ENCODE data around the gene IGFLR1.

IGFLR1 gene

DNA sequence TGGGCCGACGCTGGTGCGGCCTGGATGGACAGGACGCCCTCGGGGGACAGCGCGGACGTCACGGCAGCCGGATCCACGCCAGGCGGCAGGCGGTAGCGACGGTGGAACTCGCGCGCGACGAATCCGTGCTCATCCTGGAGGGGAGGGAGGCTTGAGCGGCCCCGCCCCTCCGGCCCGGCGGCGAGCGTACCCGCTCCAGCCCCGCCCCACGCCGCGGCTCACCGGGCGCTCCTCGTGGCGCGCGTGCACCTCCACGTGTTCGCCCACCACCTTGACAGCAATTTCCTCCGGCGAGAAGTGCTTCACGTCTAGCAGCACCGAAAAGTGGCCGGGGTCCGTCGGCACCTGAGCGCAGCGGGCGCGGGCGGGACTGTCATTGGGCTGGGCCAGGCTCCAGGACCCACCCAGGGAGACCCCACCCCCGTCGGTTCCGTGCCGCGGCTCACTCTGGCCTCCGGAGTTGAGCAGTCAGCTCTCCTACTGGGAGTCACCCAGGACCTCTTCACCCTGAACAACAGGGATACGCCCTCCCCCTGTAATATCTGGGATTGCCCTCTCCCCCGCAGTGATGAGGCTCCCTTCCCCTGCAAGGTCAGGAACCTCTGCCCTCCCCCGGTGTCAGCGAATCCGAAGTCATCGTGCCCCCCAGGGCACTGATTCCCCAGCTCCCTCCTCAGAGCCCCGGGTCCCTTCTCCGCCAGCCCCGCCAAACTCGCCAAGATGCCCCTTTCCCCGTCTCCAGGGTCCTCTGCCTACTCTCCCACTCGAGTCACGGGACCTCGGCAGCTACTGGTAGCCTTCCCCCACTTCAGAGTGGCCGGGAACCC lies 13.5 kb upstream of the IGFLR1 start:
- DNase-seq (ENCODE audit: low read depth in 2 of 2), result peak in 1 of 2 donors; percentile 45

DNA sequence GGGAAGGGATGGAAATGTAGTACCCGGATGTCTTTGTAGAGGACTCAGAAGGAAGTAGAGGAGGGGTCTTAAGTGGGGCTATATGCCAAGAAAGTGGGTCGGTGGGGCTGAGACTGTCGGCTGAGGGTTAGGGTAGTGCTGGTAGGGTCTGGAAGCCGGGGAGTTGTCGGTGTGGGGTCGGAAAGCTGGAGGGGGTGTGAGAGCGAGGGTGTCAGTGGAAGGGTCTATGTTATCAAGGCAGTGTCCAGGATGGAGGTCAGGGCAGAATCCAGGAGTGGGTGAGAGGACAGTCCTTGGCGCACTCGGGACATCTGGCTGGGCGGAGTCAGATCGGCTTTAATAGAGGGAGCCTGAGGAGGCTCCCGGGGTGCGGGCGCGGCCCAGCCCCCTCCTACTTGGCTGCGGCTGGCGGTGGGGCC lies 12.9 kb upstream of the IGFLR1 start:
- no peak for DNase-seq (ENCODE audit: low read depth in 2 of 2)

DNA sequence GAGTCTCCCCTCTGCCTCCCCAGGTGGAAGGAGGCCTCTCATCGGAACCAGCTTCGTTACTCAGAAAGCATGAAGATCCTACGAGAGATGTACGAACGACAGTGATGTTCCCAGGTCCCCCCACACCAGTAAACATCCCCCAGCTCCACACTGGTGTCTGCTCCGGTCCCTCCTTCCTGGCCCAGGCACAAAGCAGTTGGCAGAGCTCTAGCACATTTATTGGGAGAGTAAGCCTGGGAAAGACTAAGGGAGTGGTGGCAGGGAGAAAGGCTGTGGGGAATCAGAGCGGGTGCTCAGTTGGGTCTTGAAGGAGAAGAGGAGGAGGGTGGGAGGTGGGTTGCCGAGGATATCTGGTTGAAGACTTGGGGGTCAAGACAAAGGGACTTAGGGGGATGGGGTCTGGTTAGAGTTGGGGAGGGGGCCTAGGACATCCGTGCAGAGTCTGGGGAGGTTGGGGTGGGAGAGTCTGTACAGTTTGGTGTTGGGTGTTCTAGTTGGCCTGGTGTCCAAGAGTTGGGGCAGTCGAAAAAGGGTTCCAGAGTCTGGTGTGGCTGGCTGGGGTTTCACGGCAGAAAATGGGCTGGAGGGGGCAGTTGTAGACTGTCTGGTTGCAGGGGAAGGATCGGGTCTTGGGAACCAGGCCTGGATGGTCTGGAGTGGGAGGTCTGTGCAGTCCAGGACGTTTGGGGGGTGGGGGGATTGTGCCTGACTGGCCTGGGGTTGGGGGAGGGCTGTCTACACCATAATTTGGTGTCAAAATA lies 12.3 kb upstream of the IGFLR1 start:
- no peak for DNase-seq (ENCODE audit: low read depth in 2 of 2)

DNA sequence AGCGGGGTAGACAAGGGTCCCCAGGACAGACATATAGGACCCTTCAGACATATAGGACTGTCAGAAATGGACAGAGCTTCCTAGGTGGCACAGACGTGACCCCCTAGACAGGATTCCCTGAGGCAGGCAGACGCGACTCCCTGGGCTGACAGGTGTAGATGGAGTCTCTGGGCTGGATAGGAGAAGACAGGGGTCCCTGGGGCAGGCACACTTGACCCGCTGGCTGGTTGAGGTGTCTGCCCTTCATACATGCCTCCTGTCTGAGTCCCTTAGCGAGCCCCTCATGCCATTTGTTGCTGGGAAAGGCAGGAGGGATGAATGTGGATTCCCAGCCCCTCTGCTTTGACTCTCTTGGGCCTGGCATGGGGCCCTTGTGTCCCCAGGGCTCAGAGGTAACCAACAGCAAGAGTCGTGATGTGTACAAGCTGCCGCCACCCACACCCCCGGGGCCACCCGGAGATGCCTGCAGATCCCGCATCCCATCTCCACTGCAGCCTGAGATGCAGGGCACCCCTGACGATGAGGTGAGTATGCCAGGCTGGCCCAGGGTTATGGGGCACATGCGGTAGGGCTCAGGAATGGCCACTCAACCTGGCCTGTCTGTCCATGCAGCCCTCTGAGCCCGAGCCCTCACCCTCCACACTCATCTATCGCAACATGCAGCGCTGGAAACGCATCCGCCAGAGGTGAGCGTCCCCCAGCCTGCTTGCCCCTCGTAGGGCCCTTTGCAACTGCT lies 11.6 kb upstream of the IGFLR1 start:
- DNase-seq (ENCODE audit: low read depth in 2 of 2), result no peak

DNA sequence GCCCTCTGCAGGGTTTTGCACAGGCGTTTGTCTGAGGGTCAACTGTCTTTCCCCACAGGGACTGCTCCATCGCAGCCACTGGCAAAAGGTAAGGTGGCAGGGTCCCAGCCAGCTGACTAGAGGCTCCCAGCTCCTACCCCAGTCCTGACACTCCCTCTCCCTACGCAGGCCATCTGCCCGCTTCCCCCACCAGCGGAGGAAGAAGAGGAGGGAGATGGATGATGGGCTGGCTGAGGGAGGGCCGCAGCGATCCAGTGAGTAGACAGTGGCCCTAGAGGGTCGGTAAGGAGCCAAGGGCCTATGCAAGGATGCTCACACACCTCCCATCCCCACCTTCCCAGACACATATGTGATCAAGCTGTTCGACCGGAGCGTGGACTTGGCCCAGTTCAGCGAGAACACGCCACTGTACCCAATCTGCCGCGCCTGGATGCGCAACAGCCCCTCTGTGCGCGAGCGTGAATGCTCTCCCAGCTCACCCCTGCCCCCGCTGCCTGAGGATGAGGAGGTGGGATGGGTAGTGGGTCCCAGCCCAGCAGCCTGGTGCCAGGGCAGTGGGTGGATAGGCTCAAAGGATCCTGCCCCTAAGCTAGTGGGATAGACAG lies 10.6 kb upstream of the IGFLR1 start:
- DNase-seq (ENCODE audit: low read depth in 2 of 2), result no peak

DNA sequence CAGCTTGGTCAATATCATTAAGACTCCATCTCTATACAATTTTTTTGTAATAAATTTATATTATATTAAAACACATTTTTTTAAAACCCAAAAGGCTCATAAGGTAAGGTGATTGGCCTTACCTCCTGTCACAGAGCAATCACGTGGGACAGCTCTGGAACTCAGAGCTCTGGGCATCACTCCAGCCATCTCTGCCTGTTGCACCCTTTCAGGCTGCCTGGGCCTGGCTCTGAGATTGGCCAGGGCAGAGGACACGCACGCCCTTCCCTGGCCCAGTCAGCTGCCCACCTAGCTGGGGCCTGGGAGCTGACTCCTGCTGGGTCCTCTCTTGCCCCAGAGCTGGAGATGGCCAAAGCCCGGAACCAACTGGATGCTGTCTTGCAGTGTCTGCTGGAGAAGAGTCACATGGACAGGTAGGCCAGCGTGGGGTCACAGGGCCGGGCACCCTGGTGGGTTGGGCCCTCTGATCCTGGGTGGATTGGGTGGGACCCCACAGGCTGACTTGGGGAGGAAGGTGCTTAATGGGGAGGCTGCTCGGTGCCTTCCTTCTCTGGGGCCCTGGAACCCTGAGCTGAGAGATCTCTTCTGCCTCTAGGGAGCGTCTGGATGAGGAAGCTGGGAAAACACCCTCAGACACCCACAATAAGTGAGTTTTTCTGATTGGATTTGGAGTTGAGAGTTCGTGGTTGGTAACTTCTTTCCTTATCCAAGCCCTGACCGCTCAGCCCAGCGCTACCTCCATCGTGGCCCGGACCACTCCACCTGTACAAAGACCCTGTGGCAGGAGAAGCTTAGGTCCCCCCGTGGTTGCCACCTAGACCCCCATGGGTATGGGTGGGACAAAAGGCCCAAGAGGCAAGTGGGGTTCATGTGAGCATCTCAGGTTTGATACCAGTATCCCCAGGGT lies 9.8 kb upstream of the IGFLR1 start:
- DNase-seq (ENCODE audit: low read depth in 2 of 2), result no peak

DNA sequence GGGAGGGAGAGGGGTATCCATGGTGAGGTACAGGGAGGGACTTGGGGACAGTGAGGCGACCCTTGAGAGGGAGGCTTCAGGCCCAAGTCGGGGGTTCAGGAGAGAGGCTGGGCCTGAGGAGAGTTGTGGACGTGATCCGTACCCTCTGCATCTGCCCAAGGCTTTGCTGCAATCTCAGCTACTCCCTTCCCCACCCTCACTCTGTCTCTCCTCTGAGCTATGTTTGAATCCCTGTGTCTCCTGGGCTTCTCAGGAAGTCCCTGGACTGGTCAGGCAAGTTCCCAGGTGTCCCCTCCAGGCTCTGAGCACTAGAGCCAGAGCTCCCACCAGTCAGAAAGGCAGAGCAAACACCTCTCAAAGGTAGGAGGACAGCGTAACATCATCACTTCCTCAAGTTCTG lies 7.9 kb upstream of the IGFLR1 start:
- DNase-seq (ENCODE audit: low read depth in 2 of 2), result no peak

DNA sequence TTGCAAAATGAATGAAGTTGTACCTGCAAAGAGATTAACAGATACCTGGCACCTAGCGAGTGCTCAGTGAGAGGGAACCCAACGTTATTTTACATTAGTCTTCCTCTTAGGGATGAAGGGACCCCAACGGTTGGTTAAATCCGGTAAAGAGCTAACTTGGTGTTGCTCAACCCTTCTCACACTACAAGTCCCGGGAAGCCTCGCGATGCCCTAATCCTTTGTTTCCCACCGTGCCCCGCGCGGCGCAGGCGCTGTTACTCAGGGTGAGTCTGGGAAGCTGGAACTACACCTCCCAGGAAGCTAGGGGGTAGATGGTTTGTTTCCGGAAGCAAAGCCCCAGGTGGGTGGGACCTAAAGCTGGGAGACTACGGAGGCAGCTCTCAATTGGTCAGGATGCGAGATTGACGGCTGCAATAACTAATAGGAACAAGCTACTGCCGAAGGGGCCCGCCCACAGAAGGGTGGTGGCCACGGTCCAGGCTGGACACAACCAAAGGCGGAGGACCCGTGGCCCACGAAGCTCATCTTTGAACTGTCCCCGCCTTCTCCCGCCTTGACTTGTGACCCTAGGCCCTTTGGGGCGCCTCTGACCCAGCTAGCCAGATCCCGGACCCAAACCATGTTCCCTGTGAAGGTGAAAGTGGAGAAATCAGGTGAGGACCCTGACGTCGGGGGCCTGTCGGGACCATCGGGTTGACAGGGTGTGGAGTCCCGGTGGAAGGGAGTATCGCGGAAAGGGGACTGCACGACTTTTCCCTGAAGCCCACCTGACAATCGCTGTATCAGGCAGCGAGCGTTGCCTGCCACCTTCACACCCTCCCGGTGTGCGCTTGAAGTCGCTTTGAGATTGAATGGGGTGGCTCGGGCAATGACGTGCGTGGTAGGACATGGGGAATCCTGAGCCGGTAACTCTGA lies 6.1 kb upstream of the IGFLR1 start, which contains the start of gene LIN37:
Gene LIN37 (plus strand): TSS at position 471 of the 915 bp plus-strand sequence. CDS start 149 bp downstream, at position 620.
- DNase-seq (ENCODE audit: low read depth in 2 of 2), result peak; percentile 96 to 97

DNA sequence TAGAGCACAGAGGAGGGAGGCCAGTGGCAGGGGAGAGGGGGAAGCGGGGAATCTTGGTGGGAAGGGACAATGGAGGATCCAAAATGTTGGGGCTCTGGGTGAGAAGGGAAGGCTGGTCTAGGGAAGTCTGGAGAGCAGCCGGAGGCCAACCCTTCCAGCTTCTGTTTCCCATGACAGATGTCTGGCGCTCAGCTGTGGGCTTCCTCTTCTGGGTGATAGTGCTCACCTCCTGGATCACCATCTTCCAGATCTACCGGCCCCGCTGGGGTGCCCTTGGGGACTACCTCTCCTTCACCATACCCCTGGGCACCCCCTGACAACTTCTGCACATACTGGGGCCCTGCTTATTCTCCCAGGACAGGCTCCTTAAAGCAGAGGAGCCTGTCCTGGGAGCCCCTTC lies 4.3 kb upstream of the IGFLR1 start:
- DNase-seq (ENCODE audit: low read depth in 2 of 2), result no peak

DNA sequence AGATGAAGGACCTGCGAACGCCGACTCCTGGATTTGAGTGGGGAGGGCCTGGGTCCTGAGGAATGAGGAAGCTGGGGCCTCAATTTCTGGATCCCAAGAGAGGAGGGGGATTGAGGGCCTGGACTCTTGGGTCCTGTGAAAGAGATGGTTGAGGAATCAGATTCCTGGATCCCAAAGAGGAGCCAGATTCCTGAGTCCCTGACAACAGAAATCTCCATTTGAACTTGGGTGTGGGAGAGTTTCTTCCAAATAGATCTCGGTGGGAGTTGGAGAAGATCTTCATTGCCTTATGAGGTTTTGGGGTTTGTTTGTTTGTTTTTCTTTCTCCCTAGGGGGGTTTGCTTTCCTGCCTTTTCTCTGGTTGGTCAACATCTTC lies 3.8 kb upstream of the IGFLR1 start:
- DNase-seq (ENCODE audit: low read depth in 2 of 2), result no peak

DNA sequence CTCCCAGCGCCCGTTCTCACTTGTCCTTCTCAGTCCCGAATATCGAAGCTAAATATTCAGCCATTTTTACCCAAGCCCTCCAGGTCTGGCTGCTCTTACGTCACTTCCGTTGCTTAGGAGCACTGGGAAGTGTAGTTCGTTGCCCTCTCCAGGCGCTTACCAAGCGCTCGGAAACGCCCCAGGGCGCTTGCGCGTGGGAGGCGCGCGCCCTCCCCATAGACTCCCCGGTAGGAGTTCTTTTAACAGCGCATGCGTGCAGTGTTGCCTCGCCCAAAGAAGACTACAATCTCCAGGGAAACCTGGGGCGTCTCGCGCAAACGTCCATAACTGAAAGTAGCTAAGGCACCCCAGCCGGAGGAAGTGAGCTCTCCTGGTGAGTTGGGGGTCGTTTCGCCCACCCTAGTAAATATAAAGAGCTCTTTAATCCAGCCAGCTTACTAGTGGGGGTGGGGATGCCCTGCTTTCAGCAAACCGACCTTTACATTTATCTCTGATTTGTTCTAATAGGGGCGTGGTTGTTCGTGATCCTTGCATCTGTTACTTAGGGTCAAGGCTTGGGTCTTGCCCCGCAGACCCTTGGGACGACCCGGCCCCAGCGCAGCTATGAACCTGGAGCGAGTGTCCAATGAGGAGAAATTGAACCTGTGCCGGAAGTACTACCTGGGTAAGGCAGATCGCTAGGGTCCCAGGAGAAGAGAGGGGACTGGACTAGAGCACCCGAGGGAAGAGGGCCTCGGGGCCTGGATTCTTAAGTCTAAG lies 3.3 kb upstream of the IGFLR1 start, which contains the start of the genes PSENEN and U2AF1L4:
Gene PSENEN (plus strand): TSS at position 324 of the 759 bp plus-strand sequence. CDS start 280 bp downstream, at position 604.
Gene U2AF1L4 (minus strand): TSS at position 91 of the 759 bp plus-strand sequence. CDS start 27 bp downstream, at position 64.
- peak; percentile 88 to 92 for DNase-seq (ENCODE audit: low read depth in 2 of 2)

DNA sequence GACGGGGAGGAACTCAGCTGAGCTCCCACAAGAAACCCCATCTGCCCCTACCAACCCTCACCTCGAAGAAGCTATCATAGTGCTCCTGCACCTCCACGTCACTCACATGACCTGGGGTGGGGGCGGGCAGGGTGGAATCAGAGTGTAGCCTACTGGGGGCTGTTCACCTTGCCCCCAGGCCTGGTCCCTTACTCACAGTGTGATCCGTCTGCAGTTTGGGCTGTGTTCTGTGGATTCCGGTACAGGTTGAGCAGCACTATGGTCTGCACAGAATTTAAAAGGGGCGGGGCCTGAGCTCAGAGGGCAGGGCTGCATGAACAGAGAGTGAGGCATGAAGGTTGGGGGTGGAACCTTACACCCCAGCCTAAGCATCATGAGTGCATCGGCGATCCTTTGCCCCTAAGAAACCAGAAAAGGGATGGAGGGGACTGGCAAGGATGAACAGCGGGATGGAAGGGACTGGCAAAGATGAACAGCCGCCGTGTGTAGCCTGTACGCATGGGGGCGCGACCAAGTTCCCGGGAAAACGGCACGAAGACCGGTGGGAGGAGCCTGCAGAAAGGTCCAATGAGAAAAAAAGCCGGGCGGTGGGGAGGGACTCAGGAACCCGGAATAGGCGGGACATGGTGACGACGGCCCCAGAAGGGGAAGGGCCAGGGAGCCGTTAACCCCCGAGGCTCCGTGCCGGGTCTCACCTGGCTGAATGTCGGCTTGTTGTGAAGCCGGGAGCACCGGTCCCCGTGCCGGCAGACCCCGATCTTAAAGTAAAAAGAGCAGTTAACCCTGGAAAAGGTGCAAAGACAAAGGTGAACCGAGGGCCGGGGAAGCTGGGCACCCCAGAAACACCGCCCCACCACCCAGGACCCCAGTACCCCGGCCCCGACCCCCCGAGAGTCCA lies 2.4 kb upstream of the IGFLR1 start:
- DNase-seq (ENCODE audit: low read depth in 2 of 2), result peak; percentile 85 to 86

DNA sequence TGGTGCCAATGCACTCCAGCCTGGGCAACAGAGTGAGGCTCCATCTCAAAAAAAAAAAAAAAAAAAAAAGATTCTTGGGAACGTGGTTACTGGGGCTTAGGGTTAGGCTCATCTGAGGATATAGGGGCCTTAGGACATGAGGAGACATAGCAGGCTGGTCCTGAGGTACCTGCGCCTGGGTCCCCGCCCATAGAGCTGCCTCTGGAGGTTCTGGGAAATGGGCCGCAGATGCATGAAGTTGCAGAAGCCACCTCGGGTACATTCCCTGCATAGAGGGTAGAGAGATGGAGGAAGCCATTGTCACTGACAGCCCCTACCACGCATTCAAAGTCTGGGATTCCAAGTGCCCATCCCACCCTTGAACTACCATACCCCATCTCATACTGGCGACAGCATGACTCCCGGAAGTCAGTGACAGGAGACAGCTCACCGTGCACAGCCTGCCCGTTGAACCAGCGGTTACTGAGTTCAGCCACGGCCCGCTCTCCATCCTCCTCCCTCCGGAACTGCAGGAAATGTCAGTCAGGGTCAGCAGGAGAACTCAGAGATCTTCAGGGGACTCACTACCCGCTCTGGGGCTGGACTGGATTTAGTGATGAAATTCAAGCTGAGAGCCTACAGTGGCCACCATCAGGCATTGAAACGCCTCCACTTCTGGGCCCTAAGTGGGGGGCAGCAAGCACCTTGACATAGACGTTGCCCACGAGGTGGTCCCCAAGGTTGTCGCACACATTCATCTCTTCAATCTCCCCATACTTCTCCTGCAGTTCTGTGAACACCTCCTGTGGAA lies 1.6 kb upstream of the IGFLR1 start:
- DNase-seq (ENCODE audit: low read depth in 2 of 2), result no peak

DNA sequence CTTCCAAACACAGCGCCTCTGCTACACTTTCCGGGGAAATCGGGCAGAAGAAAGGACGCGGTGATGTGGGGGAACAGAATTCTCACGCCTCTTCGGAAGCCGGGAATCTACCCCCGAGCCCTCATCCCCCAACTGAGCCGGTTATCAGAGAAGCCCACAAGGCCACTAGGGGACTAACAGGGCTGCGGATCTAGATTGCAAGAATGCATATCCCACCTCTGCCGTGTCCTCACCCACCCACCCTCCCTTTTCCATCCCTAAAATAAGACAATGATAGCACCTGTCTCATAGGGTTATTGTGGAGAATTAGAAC lies 1.1 kb downstream of the IGFLR1 start:
- DNase-seq (ENCODE audit: low read depth in 2 of 2), result no peak

DNA sequence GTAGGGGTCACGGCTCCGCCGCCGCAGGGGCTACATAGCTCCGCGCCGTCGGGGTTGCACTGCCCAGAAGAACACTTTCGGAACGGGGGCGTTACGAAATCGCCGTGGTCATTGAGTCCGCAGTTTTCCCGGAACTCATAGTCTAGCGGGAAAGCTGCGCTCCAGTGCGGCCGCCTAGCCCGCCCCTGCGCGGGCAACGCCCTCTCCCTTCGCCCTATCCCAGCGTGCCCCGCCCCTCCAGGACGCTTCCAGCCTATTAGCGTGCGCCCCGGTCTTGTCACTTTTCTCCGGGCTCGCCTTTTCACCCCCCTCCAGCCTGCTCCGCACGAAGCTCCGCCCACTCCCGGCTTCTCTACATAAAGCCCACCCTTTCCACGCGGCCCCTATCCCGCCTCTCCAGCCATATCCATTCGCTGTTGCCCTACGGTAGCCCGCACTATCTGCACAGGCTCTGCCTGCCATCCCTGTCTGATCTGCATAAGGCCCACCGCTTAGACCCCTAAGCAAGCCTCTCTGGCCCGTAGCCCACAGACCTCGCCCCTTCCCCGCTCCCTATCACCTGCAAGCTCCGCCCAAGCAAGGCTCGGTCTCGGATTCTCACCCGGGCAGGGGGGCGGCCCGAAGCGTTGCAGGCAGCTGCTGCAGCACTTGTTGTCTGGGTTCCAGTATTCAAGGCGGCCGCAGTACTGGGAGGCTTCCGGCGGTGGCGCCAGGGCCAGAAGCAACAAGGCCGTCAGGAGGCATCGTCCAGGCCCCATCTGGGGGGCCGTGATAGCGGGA lies 1.6 kb downstream of the IGFLR1 start:
- DNase-seq (ENCODE audit: low read depth in 2 of 2), result peak; percentile 96 to 97

DNA sequence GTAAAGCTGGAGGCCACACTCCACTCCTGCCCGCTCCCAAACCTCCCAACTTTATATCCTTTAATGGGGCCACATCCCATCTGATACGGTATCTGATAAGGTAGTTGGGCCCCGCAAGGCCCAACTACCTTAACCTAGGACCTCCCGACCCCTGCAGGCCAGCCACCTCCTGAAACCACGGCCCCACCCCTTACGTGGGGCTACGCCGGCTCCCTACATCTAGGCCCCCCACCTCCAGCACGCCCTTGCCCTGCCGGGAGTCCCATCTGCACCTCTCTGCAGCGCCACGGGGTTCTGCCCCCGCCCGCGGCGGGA lies 2.2 kb downstream of the IGFLR1 start:
- DNase-seq (ENCODE audit: low read depth in 2 of 2), result no peak
